ENCODE results near the gene ATP5F1B.

DNA sequence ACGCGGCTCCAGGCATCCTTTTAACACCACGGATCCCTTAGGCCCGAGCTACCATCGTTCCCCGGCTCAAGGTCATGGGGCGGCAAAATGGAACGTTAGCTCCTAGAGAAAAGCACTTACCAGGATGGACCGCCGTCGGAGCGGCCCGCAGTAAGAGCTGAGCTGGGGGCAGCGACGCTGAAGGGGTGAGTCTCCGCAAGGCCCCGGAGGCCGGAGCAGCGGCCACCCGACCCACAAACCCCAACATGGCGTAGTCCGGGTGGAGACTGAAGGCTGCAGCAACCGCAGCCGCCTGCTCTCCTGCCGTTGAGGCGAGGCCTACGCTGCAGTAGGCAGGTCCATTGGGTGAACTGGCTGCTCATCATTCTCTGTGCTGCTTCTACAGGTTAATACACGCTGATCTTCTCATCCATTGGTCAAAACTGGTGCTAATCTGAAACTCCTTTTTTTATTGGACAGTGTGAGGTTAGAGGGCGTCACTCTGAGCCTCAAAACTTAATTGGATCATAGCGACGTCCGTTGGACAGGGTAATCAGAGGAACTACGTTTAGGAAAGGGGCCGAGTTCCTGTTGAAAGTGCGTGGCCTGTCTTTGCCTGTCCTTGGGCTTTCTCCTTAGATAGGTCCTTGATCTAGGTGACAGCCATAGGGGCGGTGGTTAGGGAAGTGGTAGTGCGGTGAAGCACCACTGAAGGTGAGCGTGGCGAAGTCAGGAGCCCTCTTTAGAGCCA is at the start of gene ATP5F1B:
- TF ChIP-seq, protein P1, sequence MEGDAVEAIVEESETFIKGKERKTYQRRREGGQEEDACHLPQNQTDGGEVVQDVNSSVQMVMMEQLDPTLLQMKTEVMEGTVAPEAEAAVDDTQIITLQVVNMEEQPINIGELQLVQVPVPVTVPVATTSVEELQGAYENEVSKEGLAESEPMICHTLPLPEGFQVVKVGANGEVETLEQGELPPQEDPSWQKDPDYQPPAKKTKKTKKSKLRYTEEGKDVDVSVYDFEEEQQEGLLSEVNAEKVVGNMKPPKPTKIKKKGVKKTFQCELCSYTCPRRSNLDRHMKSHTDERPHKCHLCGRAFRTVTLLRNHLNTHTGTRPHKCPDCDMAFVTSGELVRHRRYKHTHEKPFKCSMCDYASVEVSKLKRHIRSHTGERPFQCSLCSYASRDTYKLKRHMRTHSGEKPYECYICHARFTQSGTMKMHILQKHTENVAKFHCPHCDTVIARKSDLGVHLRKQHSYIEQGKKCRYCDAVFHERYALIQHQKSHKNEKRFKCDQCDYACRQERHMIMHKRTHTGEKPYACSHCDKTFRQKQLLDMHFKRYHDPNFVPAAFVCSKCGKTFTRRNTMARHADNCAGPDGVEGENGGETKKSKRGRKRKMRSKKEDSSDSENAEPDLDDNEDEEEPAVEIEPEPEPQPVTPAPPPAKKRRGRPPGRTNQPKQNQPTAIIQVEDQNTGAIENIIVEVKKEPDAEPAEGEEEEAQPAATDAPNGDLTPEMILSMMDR (IDR thresholded peaks at IDR 0.05; ENCODE audit: borderline replicate concordance, extremely low read depth, low read length, poor library complexity, severe bottlenecking) = peak; percentile 12
- TF ChIP-seq EZH2 (IDR thresholded peaks at IDR 0.05; ENCODE audit: borderline replicate concordance, low read depth, low read length, severe bottlenecking) = no peak
